ENCODE measurements around the gene KCNB1. TPM values are rescaled to one million over a fixed set of nuclear protein-coding genes. Genes with fewer than 3 reads are reported as not detected.
A peak's percentile ranks its signal among the peaks of the same experiment; 100 is the strongest.

The KCNB1 gene
- total and polyA plus RNA-seq, 2 experiments from 2014 or later = 0.11 to 0.13 TPM

DNA sequence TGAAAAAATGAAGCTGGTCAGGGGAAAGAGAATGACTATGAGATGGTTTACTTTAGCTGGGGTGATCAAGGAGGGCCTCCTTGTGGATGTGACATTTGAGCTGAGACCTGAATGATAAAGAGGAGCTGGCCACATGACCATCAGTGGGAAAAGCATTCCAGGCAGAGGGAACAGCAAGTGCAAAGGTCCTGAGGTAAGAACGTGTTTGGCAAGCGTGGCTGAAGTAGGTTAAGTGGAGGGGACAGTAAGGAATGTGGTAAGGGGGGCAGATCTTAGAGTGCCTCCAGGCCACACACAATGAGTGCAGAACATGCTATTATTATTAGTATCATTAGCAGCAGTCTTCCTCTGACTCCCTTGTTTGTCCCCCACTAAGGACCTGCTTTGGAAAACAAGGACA is 92.6 kb downstream of the KCNB1 start:
- in situ Hi-C loops (cut with MboI) = no loop called here
- TF ChIP-seq EZH2phosphoT487 (IDR thresholded peaks at IDR 0.05; ENCODE audit: insufficient read depth, low read depth) = no peak
- no peak for TF ChIP-seq EZH2 (IDR thresholded peaks at IDR 0.05; ENCODE audit: insufficient read depth, poor library complexity, severe bottlenecking)
- H4K20me1 ChIP-seq (ENCODE audit: insufficient read depth) = no peaks in the 10 kb centered on the region; the same call in 1 of the 2 replicates
- no peaks in the 10 kb centered on the region for H3K9me3 ChIP-seq (ENCODE audit: low read depth)
- WGBS, 2 experiments (ENCODE audit: low coverage in 1 of 2, low lambda C conversion rate in 2 of 2, missing lambda C conversion rate in 2 of 2) = 69 to 78% methylated on average over 2 of the region's 2 CpGs
- no peak overlapping the region for H3K4me2 ChIP-seq (ENCODE audit: unreplicated experiment)
- no peaks in the 10 kb centered on the region for H3F3A ChIP-seq (ENCODE audit: insufficient read depth)
- peaks cover 13% of the 10 kb centered on the region; the same call in 1 of the 2 replicates for H3K27me3 ChIP-seq (replicated peaks; ENCODE audit: insufficient read depth)
- H2AFZ ChIP-seq = no peak overlapping the region
- no peaks in the 10 kb centered on the region for H3K79me2 ChIP-seq (ENCODE audit: insufficient read depth)
- no peaks in the 10 kb centered on the region for H3K9me2 ChIP-seq (ENCODE audit: insufficient read depth)
- H3K36me3 ChIP-seq (ENCODE audit: low read depth) = no peaks in the 10 kb centered on the region
- peaks cover 9% of the 10 kb centered on the region for H3K4me1 ChIP-seq (ENCODE audit: insufficient read depth)
- no peak overlapping the region for H3K4me3 ChIP-seq
- no peak for DNase-seq
- H3K9ac ChIP-seq = no peak overlapping the region
- H3K27ac ChIP-seq = no peak overlapping the region

DNA sequence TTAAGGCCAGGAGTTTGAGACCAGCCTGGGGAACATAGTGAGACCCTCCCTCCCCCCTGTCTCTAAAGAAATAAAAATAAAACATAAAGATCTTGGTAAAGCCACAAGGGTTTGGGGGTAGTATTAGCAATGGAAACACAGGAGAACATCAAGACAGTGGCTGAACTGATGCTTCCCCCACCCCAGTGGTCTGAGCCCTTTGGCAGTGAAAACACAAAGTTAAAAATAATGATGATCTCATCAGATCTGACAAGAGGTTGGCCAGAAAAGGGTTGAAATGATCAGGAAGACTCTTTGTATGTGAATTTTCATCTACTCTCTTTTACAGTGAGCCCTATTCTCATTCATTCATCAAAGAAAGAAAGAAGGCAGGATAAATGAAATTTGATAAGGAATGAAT is 93.7 kb downstream of the KCNB1 start:
- no peaks in the 10 kb centered on the region for H3K79me2 ChIP-seq (ENCODE audit: insufficient read depth)
- H3K9me3 ChIP-seq (ENCODE audit: low read depth) = no peaks in the 10 kb centered on the region
- no peak overlapping the region for H3K4me2 ChIP-seq (ENCODE audit: unreplicated experiment)
- no peaks in the 10 kb centered on the region; the same call in 1 of the 2 replicates for H4K20me1 ChIP-seq (ENCODE audit: insufficient read depth)
- no peaks in the 10 kb centered on the region for H3F3A ChIP-seq (ENCODE audit: insufficient read depth)
- no peaks in the 10 kb centered on the region for H3K4me1 ChIP-seq (ENCODE audit: insufficient read depth)
- H3K36me3 ChIP-seq (ENCODE audit: low read depth) = no peaks in the 10 kb centered on the region
- H2AFZ ChIP-seq = no peak overlapping the region
- no peaks in the 10 kb centered on the region for H3K9me2 ChIP-seq (ENCODE audit: insufficient read depth)
- in situ Hi-C loops (cut with MboI) = no loop called here
- no peak for DNase-seq
- H3K27ac ChIP-seq = no peak overlapping the region
- TF ChIP-seq EZH2 (IDR thresholded peaks at IDR 0.05; ENCODE audit: insufficient read depth, poor library complexity, severe bottlenecking) (no peak), EZH2phosphoT487 (IDR thresholded peaks at IDR 0.05; ENCODE audit: insufficient read depth, low read depth) (no peak)
- H3K9ac ChIP-seq = no peak overlapping the region
- H3K27me3 ChIP-seq (replicated peaks; ENCODE audit: insufficient read depth) = peaks cover 13% of the 10 kb centered on the region; the same call in 1 of the 2 replicates
- H3K4me3 ChIP-seq = no peak overlapping the region

DNA sequence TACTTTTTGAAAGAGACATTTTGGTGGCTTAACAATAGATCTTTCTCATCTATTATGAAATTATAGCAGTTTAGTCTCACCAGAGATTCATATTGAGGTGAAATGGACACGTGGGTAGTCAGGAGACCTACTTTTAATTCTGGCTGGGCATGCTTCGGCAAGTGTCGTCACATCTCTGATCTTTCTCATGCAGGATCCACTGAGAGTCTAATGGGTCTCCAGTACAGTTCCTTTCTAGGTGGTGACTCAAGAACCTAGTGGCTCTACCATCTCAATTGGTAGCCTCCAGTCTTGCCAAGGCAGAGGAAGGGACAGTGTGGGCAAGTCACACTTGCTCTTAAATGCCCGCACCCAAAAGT is 94.9 kb downstream of the KCNB1 start:
- Histone ChIP-seq H3K4me1 (ENCODE audit: insufficient read depth) (no peaks in the 10 kb centered on the region), H3K79me2 (ENCODE audit: insufficient read depth) (no peaks in the 10 kb centered on the region), H3K9me2 (ENCODE audit: insufficient read depth) (no peaks in the 10 kb centered on the region), H3K36me3 (ENCODE audit: low read depth) (no peaks in the 10 kb centered on the region), H3K9ac (no peak overlapping the region), H3K9me3 (ENCODE audit: low read depth) (no peaks in the 10 kb centered on the region), H3K27me3 (replicated peaks; ENCODE audit: insufficient read depth) (peaks cover 4% of the 10 kb centered on the region; the same call in 1 of the 2 replicates), H3F3A (ENCODE audit: insufficient read depth) (no peaks in the 10 kb centered on the region), H3K4me2 (ENCODE audit: unreplicated experiment) (no peak overlapping the region), H3K27ac (no peak overlapping the region), H3K4me3 (no peak overlapping the region), H4K20me1 (ENCODE audit: insufficient read depth) (no peaks in the 10 kb centered on the region; the same call in 1 of the 2 replicates), H2AFZ (no peak overlapping the region)
- TF ChIP-seq EZH2 (IDR thresholded peaks at IDR 0.05; ENCODE audit: insufficient read depth, poor library complexity, severe bottlenecking) (no peak), EZH2phosphoT487 (IDR thresholded peaks at IDR 0.05; ENCODE audit: insufficient read depth, low read depth) (no peak)
- 67 to 72% methylated on average over 4 of the region's 4 CpGs for WGBS, 2 experiments (ENCODE audit: low coverage in 1 of 2, low lambda C conversion rate in 2 of 2, missing lambda C conversion rate in 2 of 2)
- in situ Hi-C loops (cut with MboI) = no loop called here
- DNase-seq = no peak

DNA sequence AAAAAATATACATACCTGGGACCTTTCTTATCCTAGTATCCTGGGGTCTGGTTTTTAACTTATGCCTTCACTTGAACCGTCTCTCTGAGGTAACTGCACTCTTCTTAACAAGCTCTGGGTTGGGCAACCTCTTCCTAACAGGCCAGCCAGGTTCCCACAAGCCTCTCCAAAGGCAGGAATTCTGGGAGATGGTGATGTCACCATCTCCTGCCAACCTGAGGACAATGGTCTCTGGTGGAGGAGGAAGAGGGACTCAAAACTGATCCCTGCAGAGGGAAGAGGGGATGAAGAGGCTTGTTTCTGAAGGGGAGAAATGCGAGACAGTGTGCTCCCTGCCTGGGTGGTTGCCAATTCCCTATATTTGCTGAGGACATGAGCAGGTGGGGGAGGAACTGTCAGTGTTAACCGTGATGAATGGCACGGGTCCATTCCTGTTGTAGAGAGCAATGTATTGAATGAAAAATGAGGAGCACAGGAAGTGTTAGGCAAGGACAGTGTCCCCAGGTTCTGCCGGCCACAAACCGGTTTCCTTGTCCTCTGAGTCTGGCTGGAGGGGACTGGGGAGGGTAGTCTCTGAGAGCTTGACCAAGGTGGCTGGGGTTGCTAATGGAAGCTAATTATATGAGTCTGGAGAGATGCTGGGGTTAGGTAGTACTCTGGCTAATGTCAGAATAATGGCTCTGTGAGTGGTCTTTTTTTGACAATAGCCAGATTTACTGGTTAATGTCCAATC is 95.5 kb downstream of the KCNB1 start:
- H3K9me2 ChIP-seq (ENCODE audit: insufficient read depth) = no peaks in the 10 kb centered on the region
- H3K27ac ChIP-seq = no peak overlapping the region
- H3K79me2 ChIP-seq (ENCODE audit: insufficient read depth) = no peaks in the 10 kb centered on the region
- no peaks in the 10 kb centered on the region for H3K9me3 ChIP-seq (ENCODE audit: low read depth)
- H3K4me3 ChIP-seq = no peak overlapping the region
- H3F3A ChIP-seq (ENCODE audit: insufficient read depth) = no peaks in the 10 kb centered on the region
- no peaks in the 10 kb centered on the region for H3K4me1 ChIP-seq (ENCODE audit: insufficient read depth)
- peaks cover 2% of the 10 kb centered on the region; the same call in 1 of the 2 replicates for H3K27me3 ChIP-seq (replicated peaks; ENCODE audit: insufficient read depth)
- H3K4me2 ChIP-seq (ENCODE audit: unreplicated experiment) = no peak overlapping the region
- peak; percentile 13 for DNase-seq
- H4K20me1 ChIP-seq (ENCODE audit: insufficient read depth) = no peaks in the 10 kb centered on the region; the same call in 1 of the 2 replicates
- no peak overlapping the region for H2AFZ ChIP-seq
- no peaks in the 10 kb centered on the region for H3K36me3 ChIP-seq (ENCODE audit: low read depth)
- WGBS, 2 experiments (ENCODE audit: low coverage in 1 of 2, low lambda C conversion rate in 2 of 2, missing lambda C conversion rate in 2 of 2) = 61% methylated on average over 6 of the region's 6 CpGs
- no peak for TF ChIP-seq EZH2 (IDR thresholded peaks at IDR 0.05; ENCODE audit: insufficient read depth, poor library complexity, severe bottlenecking)
- TF ChIP-seq EZH2phosphoT487 (IDR thresholded peaks at IDR 0.05; ENCODE audit: insufficient read depth, low read depth) = no peak
- in situ Hi-C loops (cut with MboI) = no loop called here
- H3K9ac ChIP-seq = no peak overlapping the region
